HepG2 (cell line): Measurements from ENCODE around the gene SPAG9. TPM values are rescaled to one million over a fixed set of nuclear protein-coding genes. Genes with fewer than 3 reads are reported as not detected.

Experiments
- ESRRA ChIP-seq: sonication (generic); formaldehyde crosslinking; IDR thresholded peaks from 2 replicates; pipeline ENCODE4 v1.5.1; 2020; ENCODE audit warnings: mild to moderate bottlenecking, low read depth, missing genetic modification reagents
- IRF9 ChIP-seq: sonication (generic); formaldehyde crosslinking; IDR thresholded peaks from 2 replicates; pipeline ENCODE4 v1.8.0; 2022; ENCODE audit warnings: missing genetic modification reagents, mild to moderate bottlenecking, borderline replicate concordance
- LRRFIP1 ChIP-seq: sonication (generic); formaldehyde crosslinking; conservative IDR thresholded peaks from 2 replicates; pipeline ENCODE4 v1.4.0; 2020; ENCODE audit warnings: missing genetic modification reagents
- MAFK ChIP-seq, 2 experiments: IDR thresholded peaks in 1 of 2; conservative IDR thresholded peaks in 1 of 2; 2 replicates each; pipeline ENCODE4 v1.6.1; 2011; ENCODE audit warnings: improper control_type of control experiment in 2 of 2, low read length in 2 of 2
- MXD1 ChIP-seq: sonication (generic); formaldehyde crosslinking; IDR thresholded peaks from 2 replicates; pipeline ENCODE4 v1.4.0; 2020; ENCODE audit warnings: mild to moderate bottlenecking, missing genetic modification reagents
- MXI1 ChIP-seq: IDR thresholded peaks from 3 replicates; pipeline ENCODE4 v1.6.1; 2012; ENCODE audit warnings: low read depth, low read length, inconsistent platforms, borderline replicate concordance
- RFX1 ChIP-seq: fragments of 450-650 bp; IDR thresholded peaks from 2 replicates; pipeline ENCODE4 v1.6.1; 2017
- TERF1 ChIP-seq: sonication (generic); formaldehyde crosslinking; IDR thresholded peaks from 2 replicates; pipeline ENCODE4 v1.8.0; 2022; ENCODE audit warnings: mild to moderate bottlenecking, missing genetic modification reagents, moderate library complexity
- TRIM24 ChIP-seq: sonication (generic); formaldehyde crosslinking; IDR thresholded peaks from 2 replicates; pipeline ENCODE4 v1.8.0; 2022; ENCODE audit warnings: mild to moderate bottlenecking, missing genetic modification reagents
- ZBTB49 ChIP-seq: sonication (generic); formaldehyde crosslinking; IDR thresholded peaks from 2 replicates; pipeline ENCODE4 v1.4.0; 2020; ENCODE audit warnings: missing genetic modification reagents, borderline replicate concordance
- ZIK1 ChIP-seq: sonication (generic); formaldehyde crosslinking; IDR thresholded peaks from 2 replicates; pipeline ENCODE4 v1.5.0; 2020; ENCODE audit warnings: mild to moderate bottlenecking, low read depth, missing genetic modification reagents, borderline replicate concordance
- ZMAT3 ChIP-seq: sonication (generic); formaldehyde crosslinking; conservative IDR thresholded peaks from 2 replicates; pipeline ENCODE4 v1.7.0; 2021; ENCODE audit warnings: missing genetic modification reagents
- ZNF24 ChIP-seq: fragments of 450-650 bp; IDR thresholded peaks from 2 replicates; pipeline ENCODE4 v1.6.1; 2017; ENCODE audit warnings: antibody characterized with exemption, mild to moderate bottlenecking
- ZNF264 ChIP-seq: sonication (generic); formaldehyde crosslinking; IDR thresholded peaks from 2 replicates; pipeline ENCODE4 v1.4.0; 2020; ENCODE audit warnings: missing genetic modification reagents
- ZNF446 ChIP-seq: sonication (generic); formaldehyde crosslinking; IDR thresholded peaks from 2 replicates; pipeline ENCODE4 v1.5.0; 2020; ENCODE audit warnings: mild to moderate bottlenecking, missing genetic modification reagents
- ZNF549 ChIP-seq: sonication (generic); formaldehyde crosslinking; IDR thresholded peaks from 2 replicates; pipeline ENCODE4 v1.5.0; 2020; ENCODE audit warnings: missing genetic modification reagents
- ZNF556 ChIP-seq: sonication (generic); formaldehyde crosslinking; IDR thresholded peaks from 2 replicates; pipeline ENCODE4 v1.4.0; 2020; ENCODE audit warnings: mild to moderate bottlenecking, missing genetic modification reagents, borderline replicate concordance
- ZNF564 ChIP-seq: sonication (generic); formaldehyde crosslinking; IDR thresholded peaks from 2 replicates; pipeline ENCODE4 v1.8.1; 2023; ENCODE audit warnings: mild to moderate bottlenecking, missing genetic modification reagents
- ZNF607 ChIP-seq: sonication (generic); formaldehyde crosslinking; IDR thresholded peaks from 2 replicates; pipeline ENCODE4 v1.5.1; 2020; ENCODE audit warnings: missing genetic modification reagents, mild to moderate bottlenecking, borderline replicate concordance
- ZNF614 ChIP-seq: IDR thresholded peaks from 2 replicates; pipeline ENCODE4 v1.6.1; 2018; ENCODE audit warnings: missing biosample characterization, missing genetic modification reagents, inconsistent platforms, borderline replicate concordance
- ZNF672 ChIP-seq: sonication (generic); formaldehyde crosslinking; IDR thresholded peaks from 2 replicates; pipeline ENCODE4 v1.8.1; 2022; ENCODE audit warnings: missing genetic modification reagents
- polyA plus RNA-seq, 8 experiments: library from polyadenylated mRNA; depleted of rRNA in 3 of 8; stranded (reverse) in 7 of 8; unstranded in 1 of 8; fragments of >200 nt; fragmentation: Illumina TruSeq in 4 of 8; extraction: Trizol in 4 of 8; gene quantifications; 2 replicates each; pipeline versions ENCODE4 v1.2.1 to v1.2.3, GENCODE V29; 2011 to 2016; ENCODE audit warnings: low read depth in 4 of 8, missing spikeins in 1 of 8, mixed read lengths in 1 of 8; ENCODE audit not compliant: insufficient read depth in 1 of 8
- total RNA-seq, 5 experiments: library from RNA; depleted of rRNA; stranded (reverse); fragments of >200 nt; fragmentation: Illumina TruSeq; extraction: Trizol; gene quantifications; 2 replicates each; pipeline ENCODE4 v1.2.3, GENCODE V29; 2016; ENCODE audit warnings: low read depth in 1 of 5

The SPAG9 gene
- total and polyA plus RNA-seq, 2 of the 13 experiments (the other 11 are each of a cell fraction or from before 2014, with no cell fraction given) = 43.2 to 78.6 TPM

- peak; percentile 54; the same call in 1 of the 2 replicates for TF ChIP-seq LRRFIP1 (CRISPR knock-in tag)
- TF ChIP-seq ZBTB49 (CRISPR knock-in tag) = peak; percentile 95; the same call in 1 of the 2 replicates
- TF ChIP-seq ESRRA (CRISPR knock-in tag) = peak; percentile 94
- TF ChIP-seq ZMAT3 (CRISPR knock-in tag) = peak; percentile 99
- peak; percentile 75 for TF ChIP-seq ZIK1 (CRISPR knock-in tag)
- no peak for TF ChIP-seq RFX1
- TF ChIP-seq MXD1 (CRISPR knock-in tag) = peak; percentile 100
- TF ChIP-seq MAFK (conservative IDR thresholded peaks at IDR 0.05 in 1 of 2, IDR thresholded peaks at IDR 0.05 in 1 of 2; ENCODE audit: low read length in 2 of 2) = peak; percentile 1 to 8; a peak in 1 of 4 replicates
- peak; percentile 100 for TF ChIP-seq IRF9
- TF ChIP-seq ZNF556 (CRISPR knock-in tag) = peak; percentile 100
- peak; percentile 99 for TF ChIP-seq ZNF614
- 0 out of 2 replicates have a peak, but pooled peaks have one; percentile 54 for TF ChIP-seq TERF1 (CRISPR knock-in tag)
- TF ChIP-seq ZNF446 (CRISPR knock-in tag) = peak; percentile 97
- peak; percentile 76; the same call in 1 of the 2 replicates for TF ChIP-seq ZNF564 (CRISPR knock-in tag)
- peak; percentile 87; the same call in 1 of the 2 replicates for TF ChIP-seq ZNF549
- TF ChIP-seq ZNF607 (CRISPR knock-in tag) = peak; percentile 99
- peak; percentile 97 for TF ChIP-seq ZNF264 (CRISPR knock-in tag)
- TF ChIP-seq TRIM24 (CRISPR knock-in tag) = no peak; the same call in 1 of the 2 replicates
- TF ChIP-seq ZNF24 = peak; percentile 91
- peak; percentile 100 for TF ChIP-seq MXI1
- no peak for TF ChIP-seq ZNF672 (CRISPR knock-in tag)
Measured at GRCh38 chr17:51153210-51154072, 32.8 kb upstream of the SPAG9 start, which contains the start of gene NME1 (continued).
